Measurements from ENCODE around the gene PSMB5. TPM values are rescaled to one million over a fixed set of nuclear protein-coding genes. Genes with fewer than 3 reads are reported as not detected.

PSMB5 gene
- total RNA-seq, 5 donors from 2014 or later (not counting 1 experiment from before 2014, with no cell fraction given), result 20.6 to 43.9 (median 38.0) TPM

- WGBS (ENCODE audit: insufficient coverage), result 100% methylated on average over 3 of the region's 4 CpGs
- ChIA-PET CTCF (interaction anchor here (0.8 to 1.4 kb wide), 3 partner anchors 19 to 266 kb away, joined by 3 to 10 read pairs (median 4); no protein-coding TSS in a partner anchor), POLR2A (interaction anchor here (0.5 to 0.6 kb wide), 3 partner anchors 17 to 91 kb away, joined by 3 to 4 read pairs (median 3); no protein-coding TSS in a partner anchor)
- H3K36me3 ChIP-seq (ENCODE audit: control insufficient read depth in 2 of 2, extremely low read depth in 1 of 2, insufficient read depth in 1 of 2, low read length in 1 of 2), result peaks cover 0 to 28% of the 10 kb centered on the region in 2 donors
- H3K27me3 ChIP-seq (replicated peaks in 1 of 2; ENCODE audit: control insufficient read depth in 2 of 2, extremely low read depth in 1 of 2, insufficient read depth in 2 of 2, low read length in 1 of 2), result no peaks in the 10 kb centered on the region
- DNase-seq (no peak), ATAC-seq (replicated peaks in 1 of 4) (no peak)
- no peak overlapping the region for H3K4me3 ChIP-seq (ENCODE audit: control insufficient read depth in 1 of 2, extremely low read depth in 1 of 2, low read length in 1 of 2)
- Mint-ChIP-seq H3K9me3 (no peaks in the 10 kb centered on the region), H3K27me3 (no peaks in the 10 kb centered on the region), H3K36me3 (peaks cover 26% of the 10 kb centered on the region), H3K27ac (no peak overlapping the region), H3K4me3 (peak overlapping the region in 1 of 3 donors; percentile 16), H3K4me1 (peaks cover 50 to 55% (median 54%) of the 10 kb centered on the region in 3 donors)
- H3K9me3 ChIP-seq, result no peaks in the 10 kb centered on the region
- H3K27ac ChIP-seq (ENCODE audit: low read length), result no peak overlapping the region
- H3K4me1 ChIP-seq (ENCODE audit: control insufficient read depth in 1 of 2, extremely low read depth in 1 of 2, insufficient read depth in 2 of 2, low read length in 2 of 2), result peaks cover 23 to 30% of the 10 kb centered on the region in 2 experiments
Measured at GRCh38 chr14:23030936-23031335, 3.8 kb downstream of the PSMB5 start.

- H3K27ac Mint-ChIP-seq, result peak overlapping the region; percentile 67 to 84
- CTCF ChIA-PET, result interaction anchor here (1.0 to 2.6 kb wide), 6 partner anchors 21 to 42 kb away, joined by 3 to 15 read pairs (median 5); no protein-coding TSS in a partner anchor
- H3K36me3 Mint-ChIP-seq, result peaks cover 40% of the 10 kb centered on the region
- Histone ChIP-seq H3K36me3 (ENCODE audit: control insufficient read depth in 2 of 2, extremely low read depth in 1 of 2, insufficient read depth in 1 of 2, low read length in 1 of 2) (peaks cover 0 to 39% of the 10 kb centered on the region in 2 donors), H3K27me3 (replicated peaks in 1 of 2; ENCODE audit: control insufficient read depth in 2 of 2, extremely low read depth in 1 of 2, insufficient read depth in 2 of 2, low read length in 1 of 2) (no peaks in the 10 kb centered on the region), H3K9me3 (no peaks in the 10 kb centered on the region), H3K4me3 (ENCODE audit: control insufficient read depth in 1 of 2, extremely low read depth in 1 of 2, low read length in 1 of 2) (no peak overlapping the region), H3K27ac (ENCODE audit: low read length) (peak overlapping the region; percentile 64), H3K4me1 (ENCODE audit: control insufficient read depth in 1 of 2, extremely low read depth in 1 of 2, insufficient read depth in 2 of 2, low read length in 2 of 2) (peaks cover 25 to 36% of the 10 kb centered on the region in 2 experiments)
- H3K27me3 Mint-ChIP-seq, result no peaks in the 10 kb centered on the region
- 0% methylated on average over 2 of the region's 2 CpGs for WGBS (ENCODE audit: insufficient coverage)
- H3K4me3 Mint-ChIP-seq, result peak overlapping the region; percentile 0 to 51 (median 41)
- H3K9me3 Mint-ChIP-seq, result no peaks in the 10 kb centered on the region
- peaks cover 54 to 61% (median 55%) of the 10 kb centered on the region in 3 donors for H3K4me1 Mint-ChIP-seq
- ATAC-seq (replicated peaks in 1 of 4) (peak; percentile 80 to 98 (median 92)), DNase-seq (peak in 20 of 35 experiments; percentile 13 to 63 (median 24))
- POLR2A ChIA-PET, result interaction anchor here in 1 of 2 donors (0.8 to 1.0 kb wide), 2 partner anchors 22 to 43 kb away, joined by 3 read pairs; no protein-coding TSS in a partner anchor
Measured at GRCh38 chr14:23028799-23029198, 5.9 kb downstream of the PSMB5 start.

DNA sequence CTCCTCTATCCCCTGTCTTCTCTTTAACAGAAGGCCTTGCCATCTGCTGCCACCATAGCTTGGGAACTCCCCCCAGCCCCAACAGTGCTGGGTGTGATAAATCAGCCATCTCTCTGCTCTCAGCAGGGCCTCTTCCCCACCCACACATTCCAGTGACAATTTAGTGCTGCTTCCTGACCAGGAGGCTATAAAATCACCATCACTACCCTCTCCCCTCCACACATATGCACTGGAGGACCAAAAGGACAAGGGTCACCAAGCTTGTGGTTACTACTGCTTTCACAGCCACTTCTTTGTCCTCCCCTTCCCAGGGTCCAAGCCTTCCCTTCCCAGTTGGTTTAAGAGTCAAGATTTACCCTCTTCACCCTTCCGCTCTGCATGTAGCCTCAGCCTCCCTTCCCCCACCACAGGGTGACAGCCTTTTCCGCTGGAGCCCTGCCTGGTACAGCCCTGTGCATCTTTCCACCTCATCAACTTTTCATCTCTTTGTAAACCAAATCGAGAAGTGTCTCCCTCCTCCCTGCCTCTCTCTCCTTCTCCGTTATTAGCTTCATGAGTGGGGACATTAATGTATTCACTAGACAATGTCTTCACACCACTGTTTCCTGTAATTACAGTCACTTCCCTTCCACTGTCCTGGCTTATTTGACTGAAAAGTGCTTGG lies 9.4 kb downstream of the PSMB5 start:
- peaks cover 28% of the 10 kb centered on the region for H3K36me3 Mint-ChIP-seq
- no peak overlapping the region for H3K4me3 ChIP-seq (ENCODE audit: control insufficient read depth in 1 of 2, extremely low read depth in 1 of 2, low read length in 1 of 2)
- no peaks in the 10 kb centered on the region for H3K9me3 Mint-ChIP-seq
- peaks cover 0 to 15% of the 10 kb centered on the region in 2 donors for H3K36me3 ChIP-seq (ENCODE audit: control insufficient read depth in 2 of 2, extremely low read depth in 1 of 2, insufficient read depth in 1 of 2, low read length in 1 of 2)
- peaks cover 65 to 78% (median 65%) of the 10 kb centered on the region in 3 donors for H3K4me1 Mint-ChIP-seq
- H3K27ac Mint-ChIP-seq, result peak overlapping the region; percentile 58 to 84
- H3K27me3 ChIP-seq (replicated peaks in 1 of 2; ENCODE audit: control insufficient read depth in 2 of 2, extremely low read depth in 1 of 2, insufficient read depth in 2 of 2, low read length in 1 of 2), result no peaks in the 10 kb centered on the region
- ChIA-PET POLR2A (no interaction called here), CTCF (no interaction called here)
- peak in 1 of 35 experiments; percentile 12 for DNase-seq
- no peaks in the 10 kb centered on the region for H3K27me3 Mint-ChIP-seq
- 64% methylated on average over 2 of the region's 4 CpGs for WGBS (ENCODE audit: insufficient coverage)
- peak overlapping the region in 1 of 3 donors; percentile 36 for H3K4me3 Mint-ChIP-seq
- H3K27ac ChIP-seq (ENCODE audit: low read length), result peak overlapping the region; percentile 7
- ATAC-seq (replicated peaks in 1 of 4), result no peak
- H3K4me1 ChIP-seq (ENCODE audit: control insufficient read depth in 1 of 2, extremely low read depth in 1 of 2, insufficient read depth in 2 of 2, low read length in 2 of 2), result peaks cover 35 to 48% of the 10 kb centered on the region in 2 experiments
- H3K9me3 ChIP-seq, result no peaks in the 10 kb centered on the region

GRCh38 chr14:23024612-23025075 lies 10.1 kb downstream of the PSMB5 start:
- no peaks in the 10 kb centered on the region for H3K27me3 Mint-ChIP-seq
- H3K36me3 ChIP-seq (ENCODE audit: control insufficient read depth in 2 of 2, extremely low read depth in 1 of 2, insufficient read depth in 1 of 2, low read length in 1 of 2), result peaks cover 0 to 15% of the 10 kb centered on the region in 2 donors
- WGBS (ENCODE audit: insufficient coverage), result 94% methylated on average over 2 of the region's 7 CpGs
- no peaks in the 10 kb centered on the region for H3K9me3 ChIP-seq
- H3K9me3 Mint-ChIP-seq, result no peaks in the 10 kb centered on the region
- H3K4me1 ChIP-seq (ENCODE audit: control insufficient read depth in 1 of 2, extremely low read depth in 1 of 2, insufficient read depth in 2 of 2, low read length in 2 of 2), result peaks cover 39 to 51% of the 10 kb centered on the region in 2 experiments
- no peak for DNase-seq
- ATAC-seq (replicated peaks in 1 of 4), result no peak
- H3K27ac Mint-ChIP-seq, result peak overlapping the region; percentile 58 to 84
- ChIA-PET POLR2A (interaction anchor here in 1 of 2 donors (0.7 kb wide), 1 partner anchor 75 kb away, joined by 3 read pairs; no protein-coding TSS in a partner anchor), CTCF (interaction anchor here (0.7 to 1.0 kb wide), 2 partner anchors 24 to 479 kb away, joined by 3 to 5 read pairs; no protein-coding TSS in a partner anchor)
- H3K4me3 Mint-ChIP-seq, result peak overlapping the region in 1 of 3 donors; percentile 36
- H3K4me3 ChIP-seq (ENCODE audit: control insufficient read depth in 1 of 2, extremely low read depth in 1 of 2, low read length in 1 of 2), result no peak overlapping the region
- peaks cover 28% of the 10 kb centered on the region for H3K36me3 Mint-ChIP-seq
- peaks cover 66 to 78% (median 67%) of the 10 kb centered on the region in 3 donors for H3K4me1 Mint-ChIP-seq
- no peak overlapping the region for H3K27ac ChIP-seq (ENCODE audit: low read length)
- H3K27me3 ChIP-seq (replicated peaks in 1 of 2; ENCODE audit: control insufficient read depth in 2 of 2, extremely low read depth in 1 of 2, insufficient read depth in 2 of 2, low read length in 1 of 2), result no peaks in the 10 kb centered on the region

DNA sequence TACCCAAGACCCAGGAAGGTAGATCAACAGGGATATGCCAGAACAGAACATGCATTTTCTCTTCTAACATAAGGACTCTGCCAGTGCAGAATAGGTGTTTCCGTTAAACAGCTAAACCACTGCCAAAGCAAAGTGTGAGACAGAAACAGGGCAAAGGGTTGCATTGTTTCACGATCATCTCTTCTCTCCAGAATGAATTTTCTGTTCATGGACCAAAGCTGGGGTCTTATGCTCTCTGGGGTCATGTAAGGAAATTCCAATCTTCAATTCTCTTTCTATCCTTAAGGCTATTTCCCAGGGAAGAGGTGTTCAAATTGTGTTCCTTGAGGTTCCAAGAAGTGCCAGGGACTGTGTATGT lies 10.9 kb downstream of the PSMB5 start:
- peak overlapping the region in 1 of 3 donors; percentile 71 for H3K4me3 Mint-ChIP-seq
- Histone ChIP-seq H3K9me3 (no peaks in the 10 kb centered on the region), H3K4me1 (ENCODE audit: control insufficient read depth in 1 of 2, extremely low read depth in 1 of 2, insufficient read depth in 2 of 2, low read length in 2 of 2) (peaks cover 34 to 44% of the 10 kb centered on the region in 2 experiments), H3K27me3 (replicated peaks in 1 of 2; ENCODE audit: control insufficient read depth in 2 of 2, extremely low read depth in 1 of 2, insufficient read depth in 2 of 2, low read length in 1 of 2) (no peaks in the 10 kb centered on the region), H3K36me3 (ENCODE audit: control insufficient read depth in 2 of 2, extremely low read depth in 1 of 2, insufficient read depth in 1 of 2, low read length in 1 of 2) (peaks cover 0 to 15% of the 10 kb centered on the region in 2 donors), H3K27ac (ENCODE audit: low read length) (no peak overlapping the region), H3K4me3 (ENCODE audit: control insufficient read depth in 1 of 2, extremely low read depth in 1 of 2, low read length in 1 of 2) (no peak overlapping the region)
- CTCF ChIA-PET, result interaction anchor here (0.5 to 1.0 kb wide), 7 partner anchors 25 to 1022 kb away, joined by 3 to 8 read pairs (median 3); no protein-coding TSS in a partner anchor
- DNase-seq (no peak), ATAC-seq (replicated peaks in 1 of 4) (no peak)
- H3K36me3 Mint-ChIP-seq, result peaks cover 26% of the 10 kb centered on the region
- peak overlapping the region; percentile 57 to 90 for H3K27ac Mint-ChIP-seq
- H3K27me3 Mint-ChIP-seq, result no peaks in the 10 kb centered on the region
- POLR2A ChIA-PET, result interaction anchor here (0.6 to 1.0 kb wide), 5 partner anchors 9 to 457 kb away, joined by 3 to 6 read pairs (median 3); no protein-coding TSS in a partner anchor
- 57% methylated on average over 1 of the region's 2 CpGs for WGBS (ENCODE audit: insufficient coverage)
- H3K4me1 Mint-ChIP-seq, result peaks cover 58 to 69% (median 60%) of the 10 kb centered on the region in 3 donors
- H3K9me3 Mint-ChIP-seq, result no peaks in the 10 kb centered on the region

All from T-cell (primary cell).